DOHH2 (cell line): ENCODE results near the gene SNRPD1.
"Not testable (repeated sequence)": the region's sequence is repeated elsewhere in the genome, so short reads cannot be mapped to it uniquely, and the experiment has no call there.

Experiments
- EZH2phosphoT487 ChIP-seq: fragments of 200-600 bp; sonication (generic); IDR thresholded peaks from 2 replicates; pipeline ENCODE4 v1.6.1; 2017; ENCODE audit warnings: borderline replicate concordance, mild to moderate bottlenecking, antibody characterized with exemption, low read length, moderate library complexity, mixed read lengths
- TF ChIP-seq, protein P1 (sequence below): fragments of 200-600 bp; sonication (generic); IDR thresholded peaks from one replicate; pipeline ENCODE4 v1.5.1; 2014; ENCODE audit warnings: antibody characterized with exemption, mild to moderate bottlenecking, low read depth, low read length; ENCODE audit not compliant: poor library complexity, severe bottlenecking

DNA sequence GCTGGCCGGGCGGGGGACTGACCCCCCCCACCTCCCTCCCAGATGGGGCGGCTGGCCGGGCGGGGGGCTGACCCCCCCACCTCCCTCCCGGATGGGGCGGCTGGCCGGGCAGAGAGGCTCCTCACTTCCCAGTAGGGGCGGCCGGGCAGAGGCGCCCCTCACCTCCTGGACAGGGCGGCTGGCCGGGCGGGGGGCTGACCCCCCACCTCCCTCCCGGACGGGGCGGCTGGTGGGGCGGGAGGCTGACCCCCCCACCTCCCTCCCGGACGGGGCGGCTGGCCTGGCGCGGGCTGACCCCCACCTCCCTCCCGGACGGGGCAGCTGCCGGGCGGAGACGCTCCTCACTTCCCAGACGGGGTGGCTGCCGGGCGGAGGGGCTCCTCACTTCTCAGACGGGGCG is 19.8 kb upstream of the SNRPD1 start:
- not testable (repeated sequence) for TF ChIP-seq EZH2phosphoT487
- TF ChIP-seq, protein P1, sequence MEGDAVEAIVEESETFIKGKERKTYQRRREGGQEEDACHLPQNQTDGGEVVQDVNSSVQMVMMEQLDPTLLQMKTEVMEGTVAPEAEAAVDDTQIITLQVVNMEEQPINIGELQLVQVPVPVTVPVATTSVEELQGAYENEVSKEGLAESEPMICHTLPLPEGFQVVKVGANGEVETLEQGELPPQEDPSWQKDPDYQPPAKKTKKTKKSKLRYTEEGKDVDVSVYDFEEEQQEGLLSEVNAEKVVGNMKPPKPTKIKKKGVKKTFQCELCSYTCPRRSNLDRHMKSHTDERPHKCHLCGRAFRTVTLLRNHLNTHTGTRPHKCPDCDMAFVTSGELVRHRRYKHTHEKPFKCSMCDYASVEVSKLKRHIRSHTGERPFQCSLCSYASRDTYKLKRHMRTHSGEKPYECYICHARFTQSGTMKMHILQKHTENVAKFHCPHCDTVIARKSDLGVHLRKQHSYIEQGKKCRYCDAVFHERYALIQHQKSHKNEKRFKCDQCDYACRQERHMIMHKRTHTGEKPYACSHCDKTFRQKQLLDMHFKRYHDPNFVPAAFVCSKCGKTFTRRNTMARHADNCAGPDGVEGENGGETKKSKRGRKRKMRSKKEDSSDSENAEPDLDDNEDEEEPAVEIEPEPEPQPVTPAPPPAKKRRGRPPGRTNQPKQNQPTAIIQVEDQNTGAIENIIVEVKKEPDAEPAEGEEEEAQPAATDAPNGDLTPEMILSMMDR: not testable (repeated sequence)
